ENCODE results near the gene CRMP1.

- TF ChIP-seq POLR2A (IDR thresholded peaks at IDR 0.05) (no peak), CTCF (IDR thresholded peaks at IDR 0.05) (no peak)
These were observed 94.4 kb downstream of the CRMP1 start for GRCh38 chr4:5798462-5798861.
